Osteocyte (in vitro differentiated cells): ENCODE measurements around the gene PRKCZ. TPM values are rescaled to one million over a fixed set of nuclear protein-coding genes. Genes with fewer than 3 reads are reported as not detected.

Source experiments
- DNase-seq: peaks from one replicate; pipeline ENCODE4 v3.0.0; 2021; ENCODE audit warnings: mixed read lengths; ENCODE audit not compliant: unreplicated experiment; ENCODE audit errors: extremely low spot score
- H3K27ac Mint-ChIP-seq: one replicate; pipeline ENCODE4 v1.8.0; 2021; ENCODE audit warnings: mild to moderate bottlenecking, mixed read lengths; ENCODE audit not compliant: unreplicated experiment
- H3K27me3 Mint-ChIP-seq: one replicate; pipeline ENCODE4 v1.8.0; 2021; ENCODE audit warnings: mixed read lengths; ENCODE audit not compliant: unreplicated experiment
- H3K36me3 Mint-ChIP-seq: one replicate; pipeline ENCODE4 v1.8.0; 2021; ENCODE audit warnings: mixed read lengths; ENCODE audit not compliant: unreplicated experiment
- H3K4me1 Mint-ChIP-seq: one replicate; pipeline ENCODE4 v1.8.0; 2021; ENCODE audit warnings: mixed read lengths; ENCODE audit not compliant: unreplicated experiment
- H3K4me3 Mint-ChIP-seq: one replicate; pipeline ENCODE4 v1.8.0; 2021; ENCODE audit warnings: mild to moderate bottlenecking, moderate library complexity, mixed read lengths; ENCODE audit not compliant: unreplicated experiment
- H3K9me3 Mint-ChIP-seq: one replicate; pipeline ENCODE4 v1.8.0; 2021; ENCODE audit warnings: mixed read lengths; ENCODE audit not compliant: unreplicated experiment
- CTCF ChIP-seq: fragments of 200-600 bp; sonication (generic); IDR thresholded peaks from 2 replicates; pipeline ENCODE4 v1.5.0; 2021; ENCODE audit warnings: antibody characterized with exemption, mild to moderate bottlenecking, moderate library complexity
- total RNA-seq: library from RNA; stranded (reverse); gene quantifications from 2 replicates; pipeline ENCODE4 v1.2.1, GENCODE V29; 2021

PRKCZ gene
- total RNA-seq, 1 donor from 2014 or later = 3.1 TPM

GRCh38 chr1:2215909-2216766, 165.9 kb downstream of the PRKCZ start:
- no peak overlapping the region for H3K27ac Mint-ChIP-seq
- TF ChIP-seq CTCF = no peak
- H3K4me3 Mint-ChIP-seq = no peak overlapping the region
- H3K4me1 Mint-ChIP-seq = peaks cover 15% of the 10 kb centered on the region
- no peaks in the 10 kb centered on the region for H3K9me3 Mint-ChIP-seq
- no peaks in the 10 kb centered on the region for H3K27me3 Mint-ChIP-seq
- DNase-seq = peak; percentile 75
- no peaks in the 10 kb centered on the region for H3K36me3 Mint-ChIP-seq

GRCh38 chr1:2216767-2217058, 166.5 kb downstream of the PRKCZ start:
- Mint-ChIP-seq H3K27me3 (no peaks in the 10 kb centered on the region), H3K36me3 (no peaks in the 10 kb centered on the region), H3K27ac (no peak overlapping the region), H3K4me1 (peaks cover 15% of the 10 kb centered on the region), H3K9me3 (no peaks in the 10 kb centered on the region), H3K4me3 (no peak overlapping the region)
- peak; percentile 70 for DNase-seq
- TF ChIP-seq CTCF = no peak

- no peak for TF ChIP-seq CTCF
- no peaks in the 10 kb centered on the region for H3K9me3 Mint-ChIP-seq
- no peak overlapping the region for H3K27ac Mint-ChIP-seq
- no peaks in the 10 kb centered on the region for H3K36me3 Mint-ChIP-seq
- no peaks in the 10 kb centered on the region for H3K27me3 Mint-ChIP-seq
- peaks cover 2% of the 10 kb centered on the region for H3K4me1 Mint-ChIP-seq
- H3K4me3 Mint-ChIP-seq = no peak overlapping the region
- no peak for DNase-seq
Measured at GRCh38 chr1:2221271-2221670, 171.1 kb downstream of the PRKCZ start.

GRCh38 chr1:2224170-2224584, 174.0 kb downstream of the PRKCZ start:
- Mint-ChIP-seq H3K36me3 (peaks cover 2% of the 10 kb centered on the region), H3K27ac (no peak overlapping the region), H3K27me3 (no peaks in the 10 kb centered on the region), H3K4me1 (peaks cover 3% of the 10 kb centered on the region), H3K4me3 (no peak overlapping the region), H3K9me3 (no peaks in the 10 kb centered on the region)
- no peak for DNase-seq
- TF ChIP-seq CTCF = no peak

- H3K27me3 Mint-ChIP-seq = no peaks in the 10 kb centered on the region
- no peak for TF ChIP-seq CTCF
- no peak overlapping the region for H3K27ac Mint-ChIP-seq
- H3K4me1 Mint-ChIP-seq = peaks cover 3% of the 10 kb centered on the region
- DNase-seq = peak; percentile 76
- peaks cover 8% of the 10 kb centered on the region for H3K36me3 Mint-ChIP-seq
- no peaks in the 10 kb centered on the region for H3K9me3 Mint-ChIP-seq
- H3K4me3 Mint-ChIP-seq = peak overlapping the region; percentile 35
Measured at GRCh38 chr1:2224631-2225428, 174.6 kb downstream of the PRKCZ start.
